ENCODE results near the gene AAK1.
"Not testable (repeated sequence)": the region's sequence is repeated elsewhere in the genome, so short reads cannot be mapped to it uniquely, and the experiment has no call there.

The AAK1 gene

GRCh38 chr2:69624611-69625010, 18.9 kb downstream of the AAK1 start:
- DNase-seq (ENCODE audit: low read depth) = no peak

- no peak for DNase-seq (ENCODE audit: low read depth)
Observed at GRCh38 chr2:69624131-69624530, 19.4 kb downstream of the AAK1 start.

- no peak for DNase-seq (ENCODE audit: low read depth)
Observed at GRCh38 chr2:69623236-69623635, 20.3 kb downstream of the AAK1 start.

- DNase-seq (ENCODE audit: low read depth) = not testable (repeated sequence)
Observed at GRCh38 chr2:69622805-69623204, 20.7 kb downstream of the AAK1 start.

DNA sequence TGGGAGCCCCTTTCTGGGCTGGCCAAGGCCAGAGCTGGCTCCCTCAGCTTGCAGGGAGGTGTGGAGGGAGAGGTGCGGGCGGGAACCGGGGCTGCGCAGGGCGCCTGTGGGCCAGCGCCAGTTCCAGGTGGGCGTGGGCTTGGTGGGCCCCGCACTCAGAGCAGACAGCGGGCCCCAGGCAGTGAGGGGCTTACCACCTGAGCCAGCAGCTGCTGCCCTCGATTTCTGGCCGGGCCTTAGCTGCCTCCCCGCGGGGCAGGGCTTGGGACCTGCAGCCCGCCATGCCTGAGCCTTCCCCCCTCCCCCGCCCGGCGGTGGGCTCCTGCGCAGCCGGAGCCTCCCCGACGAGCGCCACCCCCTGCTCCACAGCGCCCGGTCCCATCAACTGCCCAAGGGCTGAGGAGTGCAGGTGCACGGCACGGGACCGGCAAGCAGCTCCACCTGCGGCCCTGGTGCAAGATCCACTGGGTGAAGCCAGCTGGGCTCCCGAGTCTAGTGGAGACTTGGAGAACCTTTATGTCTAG, 21.5 kb downstream of the AAK1 start:
- not testable (repeated sequence) for DNase-seq (ENCODE audit: low read depth)

- no peak for DNase-seq (ENCODE audit: low read depth)
Observed at GRCh38 chr2:69621440-69621839, 22.1 kb downstream of the AAK1 start.

DNA sequence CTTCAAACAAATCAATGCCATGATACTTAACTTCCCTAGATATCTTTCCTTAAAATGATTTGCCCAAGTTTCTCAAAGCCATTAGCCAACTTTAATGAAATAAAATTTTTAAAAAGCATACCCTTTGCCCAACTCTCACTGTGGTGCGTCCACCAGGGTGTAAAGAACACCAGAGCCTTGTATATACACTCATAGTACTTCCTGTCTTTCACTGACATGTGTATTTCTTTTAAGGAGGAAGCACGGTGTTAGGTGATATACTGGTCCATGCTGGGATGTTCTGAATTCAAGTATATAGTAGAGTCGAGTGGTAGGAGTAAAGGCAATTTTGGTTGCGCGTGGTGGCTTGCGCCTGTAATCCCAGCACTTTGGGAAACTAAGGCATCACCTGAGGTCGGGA, 22.7 kb downstream of the AAK1 start:
- no peak for DNase-seq (ENCODE audit: low read depth)

GRCh38 chr2:69619725-69620124, 23.8 kb downstream of the AAK1 start:
- DNase-seq (ENCODE audit: low read depth) = no peak

- no peak for DNase-seq (ENCODE audit: low read depth)
Observed at GRCh38 chr2:69618362-69618761, 25.2 kb downstream of the AAK1 start.

DNA sequence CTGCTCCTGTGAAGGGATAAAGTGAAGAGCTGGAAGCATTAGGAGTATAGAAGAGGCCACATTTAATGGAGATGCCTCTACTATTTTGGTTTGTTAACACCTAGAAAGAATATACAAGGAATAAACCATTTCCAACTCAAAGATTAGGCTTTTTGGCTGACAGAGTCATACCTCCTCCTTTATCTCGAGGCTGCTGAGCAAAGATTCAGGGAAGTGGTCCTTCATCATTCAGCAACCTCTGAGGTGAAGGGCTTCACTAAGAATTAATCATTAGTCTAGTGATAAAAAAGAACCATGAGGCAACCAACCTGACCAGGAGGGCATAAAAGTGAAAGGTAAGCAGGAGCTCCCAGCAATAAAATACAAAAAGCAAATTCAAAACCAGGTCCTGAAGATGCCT, 25.8 kb downstream of the AAK1 start:
- no peak for DNase-seq (ENCODE audit: low read depth)

DNA sequence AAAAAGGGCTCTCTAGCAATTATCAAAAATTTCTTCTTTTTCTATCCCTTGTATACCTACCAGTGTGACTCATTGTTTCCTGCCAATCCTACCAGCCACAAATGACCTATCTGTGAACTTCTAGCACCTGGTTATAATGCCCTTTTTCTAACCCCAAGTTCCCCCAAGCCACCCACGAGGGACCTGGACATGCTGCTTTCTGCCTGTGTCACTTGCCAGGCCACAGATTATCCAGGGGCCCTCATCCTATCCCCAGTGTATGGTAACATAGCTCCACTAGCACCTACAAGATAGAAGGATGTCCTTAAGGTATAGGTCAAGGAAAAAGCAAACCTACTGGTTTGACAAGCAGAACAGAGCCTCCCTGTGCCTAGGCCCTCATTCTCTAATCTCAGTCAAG, 26.8 kb downstream of the AAK1 start:
- no peak for DNase-seq (ENCODE audit: low read depth)

DNA sequence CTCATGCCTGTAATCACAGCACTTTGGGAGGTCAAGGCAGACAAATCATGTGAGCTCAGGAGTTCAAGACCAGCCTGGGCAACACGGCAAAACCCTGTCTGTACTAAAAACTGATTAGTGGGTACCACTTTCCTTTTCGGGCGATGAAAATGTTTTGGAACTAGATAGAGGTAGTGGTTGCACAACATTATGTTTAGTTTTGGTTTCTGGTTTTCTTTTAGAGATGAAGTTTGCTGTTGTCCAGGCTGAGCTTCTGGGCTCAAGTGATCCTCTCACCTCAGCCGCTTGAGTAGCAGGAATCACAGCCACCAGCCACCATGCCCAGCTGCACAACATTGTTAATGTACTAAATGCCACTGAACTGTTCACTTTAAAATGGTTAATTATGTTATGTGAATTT, 27.6 kb downstream of the AAK1 start:
- DNase-seq (ENCODE audit: low read depth) = no peak

DNA sequence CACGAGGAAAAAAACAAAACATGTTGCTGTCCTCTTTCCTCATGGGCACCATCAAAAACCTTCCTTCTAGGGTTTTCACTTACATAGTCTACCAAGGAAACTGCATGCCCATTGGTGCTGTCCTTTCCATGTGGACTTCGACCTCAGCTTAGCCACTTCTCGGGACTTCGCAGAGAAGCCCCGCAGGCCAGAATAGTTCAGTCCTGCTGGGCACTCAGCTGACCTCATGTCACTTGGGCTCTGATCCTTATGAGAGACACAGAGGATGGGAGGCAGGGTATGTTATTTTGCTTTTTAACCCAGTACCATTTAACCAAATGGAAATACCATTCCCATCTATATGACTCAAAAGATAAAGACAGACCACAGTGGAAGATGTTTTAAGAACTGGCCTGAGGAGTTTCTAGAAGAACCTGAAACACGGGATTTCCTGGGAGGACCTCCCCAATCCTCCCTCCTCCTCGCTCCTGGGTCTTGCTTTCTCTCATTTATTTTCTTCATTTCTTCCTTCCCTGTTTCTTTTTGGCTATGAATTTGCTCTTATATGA, 28.4 kb downstream of the AAK1 start:
- DNase-seq (ENCODE audit: low read depth) = no peak

- no peak for DNase-seq (ENCODE audit: low read depth)
Observed at GRCh38 chr2:69612707-69613106, 30.8 kb downstream of the AAK1 start.

- no peak for DNase-seq (ENCODE audit: low read depth)
Observed at GRCh38 chr2:69612200-69612599, 31.3 kb downstream of the AAK1 start.

DNA sequence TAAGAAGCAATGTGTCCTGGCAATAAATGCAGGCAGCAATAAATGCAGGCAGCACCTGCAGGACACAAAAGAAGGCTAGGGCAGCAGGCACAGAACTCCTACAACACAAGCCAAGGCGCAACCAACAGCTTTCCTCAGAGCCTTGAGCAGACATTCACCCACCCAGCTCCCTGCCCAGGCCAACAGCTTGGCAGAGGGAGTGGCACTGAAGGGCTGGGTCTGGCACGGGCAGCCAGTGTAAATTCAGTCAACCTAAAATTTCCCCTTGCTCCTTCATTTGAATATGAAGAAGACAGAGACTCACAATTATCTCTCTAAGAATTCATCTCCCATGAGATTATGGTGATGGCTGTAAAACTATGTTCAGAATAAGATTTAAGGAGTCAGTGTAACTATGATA, 35.4 kb downstream of the AAK1 start:
- no peak for DNase-seq (ENCODE audit: low read depth)

DNA sequence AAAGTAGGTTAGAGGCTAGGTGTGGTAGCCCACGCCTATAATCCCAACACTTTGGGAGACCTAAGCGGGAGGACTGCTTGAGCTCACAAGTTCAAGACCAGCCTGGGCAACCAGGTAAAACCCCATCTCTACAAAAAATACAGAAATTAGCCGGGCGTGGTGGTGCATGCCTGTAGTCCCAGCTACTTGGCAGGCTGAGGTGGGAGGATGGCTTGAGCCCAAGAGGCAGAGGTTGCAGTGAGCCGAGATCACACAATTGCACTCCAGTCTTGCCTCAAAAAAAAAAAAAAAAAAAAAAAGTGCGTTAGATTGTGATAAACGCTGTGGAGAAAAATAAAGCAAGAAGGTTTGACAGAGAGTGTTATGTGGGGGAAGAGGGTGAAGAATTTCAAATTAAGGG, 36.8 kb downstream of the AAK1 start:
- not testable (repeated sequence) for DNase-seq (ENCODE audit: low read depth)

DNA sequence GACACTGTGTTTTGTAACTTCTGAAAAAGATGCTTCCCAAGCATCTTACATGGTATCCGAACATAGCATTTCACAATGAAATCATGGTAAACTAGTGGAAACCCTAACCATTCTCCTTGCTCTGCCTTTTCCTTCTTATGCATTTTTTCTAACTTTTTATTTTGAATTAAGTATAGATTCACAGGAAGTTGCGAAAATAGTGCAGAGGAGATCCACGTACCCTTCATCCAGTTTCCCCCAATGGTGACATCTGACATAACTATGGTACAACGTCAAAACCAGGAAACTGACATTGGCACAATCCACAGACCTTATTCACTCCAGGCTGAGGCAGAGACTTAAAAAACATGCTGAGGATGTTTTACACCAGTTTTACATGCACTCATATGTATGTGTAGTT, 38.3 kb downstream of the AAK1 start:
- DNase-seq (ENCODE audit: low read depth) = no peak

- DNase-seq (ENCODE audit: low read depth) = no peak
Observed at GRCh38 chr2:69604836-69605235, 38.7 kb downstream of the AAK1 start.

DNA sequence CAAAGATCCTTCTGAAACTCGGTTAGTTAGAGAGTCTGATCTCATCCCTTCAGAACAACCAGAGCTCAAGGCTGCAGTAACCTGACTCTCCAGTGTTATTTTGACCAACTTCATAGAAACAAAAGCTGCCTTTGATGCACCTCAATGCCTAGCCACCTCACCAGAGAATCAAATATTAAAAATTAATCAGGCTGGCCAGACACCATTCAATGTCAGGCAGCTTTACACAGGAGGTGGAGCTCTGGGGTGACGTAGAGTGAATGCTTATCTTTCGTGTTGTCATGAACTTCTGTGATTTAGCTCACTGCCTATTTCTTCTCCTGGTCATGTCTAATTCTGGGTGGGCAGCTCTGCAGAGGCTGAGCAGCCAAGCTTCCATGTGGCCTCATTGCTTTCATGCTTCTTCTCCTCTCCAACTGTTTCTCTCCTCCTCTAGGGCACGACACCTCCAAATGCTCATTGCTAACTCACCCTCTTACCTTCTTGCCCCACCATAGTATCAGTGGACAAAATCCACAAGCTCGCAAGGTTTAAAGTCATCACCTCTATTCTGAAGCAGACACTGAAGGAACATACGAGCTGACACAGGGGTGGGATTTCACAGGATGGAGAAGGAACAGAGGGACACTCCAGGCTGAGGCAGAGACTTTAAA, 39.4 kb downstream of the AAK1 start:
- DNase-seq (ENCODE audit: low read depth) = no peak

DNA sequence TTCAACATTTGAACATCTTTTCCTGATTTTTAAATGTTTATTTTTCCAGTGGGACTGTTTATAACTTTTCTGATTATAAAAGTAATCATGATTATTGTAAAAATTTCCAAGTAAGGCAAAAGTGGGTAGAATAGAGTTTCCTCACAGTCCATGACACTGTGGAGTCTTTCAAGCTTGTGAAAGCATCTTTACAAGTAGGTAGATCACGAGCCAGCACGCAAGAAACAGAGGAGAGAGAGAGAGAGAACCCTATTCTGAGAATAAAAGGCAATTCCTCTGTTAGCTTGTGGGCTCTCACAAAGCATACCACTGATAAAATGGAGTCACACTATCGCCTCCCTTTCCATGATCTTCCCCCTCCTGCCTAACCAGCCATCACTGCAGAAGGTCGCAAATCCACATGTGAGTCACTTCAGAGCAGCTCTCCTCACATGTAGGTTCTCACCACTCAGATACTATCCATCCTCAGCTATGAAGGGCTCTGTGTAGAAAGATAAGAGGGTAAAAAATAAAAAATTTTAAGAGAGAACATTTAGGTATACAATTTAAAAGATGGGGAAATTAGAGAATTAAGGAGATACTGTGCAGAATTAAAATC, 40.3 kb downstream of the AAK1 start:
- no peak for DNase-seq (ENCODE audit: low read depth)

- DNase-seq (ENCODE audit: low read depth) = peak; percentile 72
Observed at GRCh38 chr2:69601179-69601612, 42.3 kb downstream of the AAK1 start.

DNA sequence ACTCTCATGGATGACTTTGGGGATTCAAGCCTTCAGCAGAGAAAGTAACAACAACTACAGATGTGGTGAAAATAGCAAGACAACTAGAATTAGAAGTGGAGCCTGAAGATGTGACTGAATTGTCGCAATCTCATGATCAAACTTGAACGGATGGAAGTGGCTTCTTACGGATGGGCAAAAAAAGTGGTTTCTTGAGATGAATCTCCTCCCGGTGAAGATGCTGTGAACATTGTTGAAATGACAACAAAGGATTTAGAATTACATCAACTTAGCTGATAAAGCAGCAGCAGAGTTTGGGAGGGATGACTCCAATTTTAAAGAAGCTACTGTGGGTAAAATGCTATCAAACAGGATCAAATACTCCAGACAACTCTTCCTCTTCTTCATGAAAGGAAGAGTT, 43.1 kb downstream of the AAK1 start:
- DNase-seq (ENCODE audit: low read depth) = no peak

Measured in HS-5 (cell line).